OCI-LY1 (cell line): ENCODE data around the gene FRMD7.

Source experiments
- CTCF ChIP-seq: fragments of 200-600 bp; sonication (generic), shearing (Covaris generic); IDR thresholded peaks from 2 replicates; pipeline ENCODE4 v1.5.1; 2017; ENCODE audit warnings: mild to moderate bottlenecking, antibody characterized with exemption, low read length, moderate library complexity, mixed read lengths
- EZH2 ChIP-seq: fragments of 200-600 bp; sonication (generic), shearing (Covaris generic); IDR thresholded peaks from 2 replicates; pipeline ENCODE4 v1.8.0; 2017; ENCODE audit warnings: borderline replicate concordance, mixed run types, mild to moderate bottlenecking, antibody characterized with exemption, low read length, moderate library complexity, mixed read lengths

- TF ChIP-seq CTCF (no peak), EZH2 (no peak)
These were observed 45.8 kb upstream of the FRMD7 start for GRCh38 chrX:132173647-132174046.
